Measurements from ENCODE around the gene PF4V1.

DNA sequence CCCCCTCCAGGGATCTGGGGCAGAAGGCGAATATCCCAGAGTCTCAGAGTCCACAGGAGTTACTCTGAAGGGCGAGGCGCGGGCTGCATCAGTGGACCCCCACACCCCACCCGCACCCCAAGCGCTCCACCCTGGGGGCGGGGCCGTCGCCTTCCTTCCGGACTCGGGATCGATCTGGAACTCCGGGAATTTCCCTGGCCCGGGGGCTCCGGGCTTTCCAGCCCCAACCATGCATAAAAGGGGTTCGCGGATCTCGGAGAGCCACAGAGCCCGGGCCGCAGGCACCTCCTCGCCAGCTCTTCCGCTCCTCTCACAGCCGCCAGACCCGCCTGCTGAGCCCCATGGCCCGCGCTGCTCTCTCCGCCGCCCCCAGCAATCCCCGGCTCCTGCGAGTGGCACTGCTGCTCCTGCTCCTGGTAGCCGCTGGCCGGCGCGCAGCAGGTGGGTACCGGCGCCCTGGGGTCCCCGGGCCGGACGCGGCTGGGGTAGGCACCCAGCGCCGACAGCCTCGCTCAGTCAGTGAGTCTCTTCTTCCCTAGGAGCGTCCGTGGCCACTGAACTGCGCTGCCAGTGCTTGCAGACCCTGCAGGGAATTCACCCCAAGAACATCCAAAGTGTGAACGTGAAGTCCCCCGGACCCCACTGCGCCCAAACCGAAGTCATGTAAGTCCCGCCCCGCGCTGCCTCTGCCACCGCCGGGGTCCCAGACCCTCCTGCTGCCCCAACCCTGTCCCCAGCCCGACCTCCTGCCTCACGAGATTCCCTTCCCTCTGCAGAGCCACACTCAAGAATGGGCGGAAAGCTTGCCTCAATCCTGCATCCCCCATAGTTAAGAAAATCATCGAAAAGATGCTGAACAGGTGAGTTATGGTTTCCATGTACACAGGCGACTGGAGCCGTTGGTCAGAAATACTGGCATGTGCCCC is 16.3 kb downstream of the PF4V1 start, which contains the start of gene CXCL1:
- TF ChIP-seq, protein P1, sequence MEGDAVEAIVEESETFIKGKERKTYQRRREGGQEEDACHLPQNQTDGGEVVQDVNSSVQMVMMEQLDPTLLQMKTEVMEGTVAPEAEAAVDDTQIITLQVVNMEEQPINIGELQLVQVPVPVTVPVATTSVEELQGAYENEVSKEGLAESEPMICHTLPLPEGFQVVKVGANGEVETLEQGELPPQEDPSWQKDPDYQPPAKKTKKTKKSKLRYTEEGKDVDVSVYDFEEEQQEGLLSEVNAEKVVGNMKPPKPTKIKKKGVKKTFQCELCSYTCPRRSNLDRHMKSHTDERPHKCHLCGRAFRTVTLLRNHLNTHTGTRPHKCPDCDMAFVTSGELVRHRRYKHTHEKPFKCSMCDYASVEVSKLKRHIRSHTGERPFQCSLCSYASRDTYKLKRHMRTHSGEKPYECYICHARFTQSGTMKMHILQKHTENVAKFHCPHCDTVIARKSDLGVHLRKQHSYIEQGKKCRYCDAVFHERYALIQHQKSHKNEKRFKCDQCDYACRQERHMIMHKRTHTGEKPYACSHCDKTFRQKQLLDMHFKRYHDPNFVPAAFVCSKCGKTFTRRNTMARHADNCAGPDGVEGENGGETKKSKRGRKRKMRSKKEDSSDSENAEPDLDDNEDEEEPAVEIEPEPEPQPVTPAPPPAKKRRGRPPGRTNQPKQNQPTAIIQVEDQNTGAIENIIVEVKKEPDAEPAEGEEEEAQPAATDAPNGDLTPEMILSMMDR (IDR thresholded peaks at IDR 0.05): no peak
- no peak for TF ChIP-seq EZH2 (IDR thresholded peaks at IDR 0.05; ENCODE audit: borderline replicate concordance, insufficient read depth, low read depth, low read length, poor library complexity, severe bottlenecking)

All from B cell (primary cell).